NOMO-1 treated with dmso at 0.1 percent for 144 hours (cell line): ENCODE data around the gene NGLY1.

Experiments
- DNase-seq: peaks from one replicate; lab custom pipeline; 2025; ENCODE audit not compliant: unreplicated experiment; lab: John Stamatoyannopoulos, UW

NGLY1 gene

DNA sequence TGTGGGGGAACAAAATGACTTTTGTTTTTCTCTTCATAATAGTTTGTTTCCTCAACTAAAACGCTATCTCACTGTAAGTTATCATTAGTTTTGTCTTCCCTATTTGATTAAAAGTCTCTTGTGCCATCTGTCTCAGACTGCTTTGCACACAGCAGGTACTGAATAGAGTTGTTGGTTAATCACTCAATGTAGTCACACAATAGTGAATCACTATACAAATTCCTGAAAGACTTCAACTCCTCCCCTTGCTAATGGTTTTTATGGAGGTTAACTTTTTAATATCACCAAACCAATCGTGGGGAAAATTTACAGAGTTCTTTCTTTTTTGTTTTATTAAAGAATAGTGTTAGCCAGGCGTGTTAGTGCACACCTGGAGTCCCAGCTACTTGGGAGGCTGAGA, 2.6 kb upstream of the NGLY1 start:
- DNase-seq = no peak

DNA sequence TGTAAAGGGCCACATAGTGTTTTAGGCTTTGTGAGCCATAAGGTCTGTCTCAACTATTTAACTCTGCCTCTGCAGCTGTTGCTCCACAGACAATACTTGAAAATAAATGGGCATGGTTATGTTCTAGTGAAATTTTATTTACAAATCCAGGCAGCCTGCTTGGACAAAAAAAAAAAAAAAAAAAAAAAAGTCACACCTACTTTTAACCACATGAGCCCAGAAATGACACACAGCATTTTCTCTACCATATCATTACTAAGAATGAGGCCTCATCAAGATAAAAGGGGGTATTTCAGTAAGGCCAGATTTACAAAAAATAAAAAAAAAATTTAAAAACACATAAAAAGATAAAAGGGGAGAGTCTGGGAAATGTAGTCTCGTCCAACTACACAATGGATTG, 1.7 kb upstream of the NGLY1 start:
- no peak for DNase-seq

GRCh38 chr3:25783661-25784512, 644 bp upstream of the NGLY1 start:
- peak; percentile 44 for DNase-seq

DNA sequence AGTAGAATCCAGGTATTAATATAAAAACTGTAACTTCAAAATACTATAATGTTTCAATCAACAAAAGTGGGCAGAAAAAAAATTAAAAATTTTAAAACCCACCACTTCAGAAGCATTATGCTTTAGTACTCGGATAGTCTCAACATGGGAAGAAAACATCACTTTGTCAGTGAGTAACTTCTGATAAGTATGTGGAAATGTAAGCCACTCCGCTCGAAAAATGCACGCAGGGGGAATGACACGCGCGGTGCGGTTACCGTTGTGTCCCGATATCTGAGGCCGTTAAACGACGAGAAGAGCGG, 656 bp downstream of the NGLY1 start:
- DNase-seq = no peak

DNA sequence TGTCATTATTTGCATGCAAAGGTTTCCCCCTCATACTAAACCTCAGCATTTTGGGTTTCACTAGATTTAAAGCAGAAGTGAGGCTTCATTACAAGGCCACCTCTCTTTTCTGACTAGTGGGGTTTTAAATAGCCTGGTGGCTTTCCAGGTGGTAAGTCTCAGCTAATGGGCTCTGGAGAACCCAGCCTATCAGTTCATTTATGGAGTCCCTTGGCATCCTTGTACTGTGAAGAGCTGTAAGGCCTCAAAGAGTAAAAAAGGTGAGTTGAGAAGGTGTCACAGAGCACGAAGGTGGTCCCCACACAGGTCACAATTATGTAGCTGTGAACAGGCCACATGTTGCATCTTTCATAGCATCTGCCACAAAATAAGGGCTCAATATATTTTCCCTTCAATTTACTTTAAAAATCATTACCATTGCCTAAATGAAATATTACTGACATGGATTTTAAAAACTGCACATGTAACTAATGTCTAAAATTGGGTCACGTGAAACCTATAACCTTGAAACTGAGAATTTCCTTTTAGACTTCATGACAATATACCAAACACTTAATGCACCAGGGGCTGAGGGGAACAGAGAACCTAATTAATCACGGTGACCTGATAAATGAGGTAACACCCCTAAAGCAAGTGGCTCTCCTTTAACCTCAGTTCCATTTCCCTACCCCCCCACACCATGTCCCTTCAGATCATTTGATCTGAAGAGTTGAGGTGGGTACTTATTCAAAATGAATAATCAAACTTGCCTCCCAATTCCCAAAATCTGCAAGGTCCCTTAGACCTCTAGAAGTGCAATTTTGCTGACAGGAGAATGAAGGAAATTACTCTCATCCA, 1.3 kb downstream of the NGLY1 start:
- DNase-seq = no peak

DNA sequence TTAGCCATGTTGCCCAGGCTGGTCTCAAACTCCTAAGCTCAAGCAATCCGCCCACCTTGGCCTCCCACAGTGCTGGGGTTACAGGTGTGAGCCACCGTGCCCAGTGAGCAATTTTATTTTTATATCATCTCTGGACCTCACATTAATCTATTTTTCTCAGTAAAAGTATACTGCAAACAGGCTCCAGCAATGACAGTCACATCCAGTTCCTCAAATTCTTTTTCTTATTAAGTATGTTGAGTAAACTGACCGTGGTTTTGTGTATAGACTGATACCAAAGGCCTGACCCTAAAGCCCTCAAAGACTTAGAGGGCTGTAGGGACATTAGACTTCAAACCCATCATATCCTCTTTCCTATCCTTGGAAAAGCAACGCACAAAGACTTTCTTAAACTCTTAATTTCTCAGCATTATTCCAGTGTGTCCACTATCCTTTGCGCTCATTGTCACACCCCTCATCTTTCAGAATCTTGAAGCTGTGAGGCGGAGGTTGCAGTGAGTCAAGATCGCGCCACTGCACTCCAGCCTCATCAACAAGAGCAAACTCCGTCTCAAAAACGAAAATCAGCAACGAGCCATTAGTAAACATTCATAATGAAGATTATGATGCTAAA, 2.0 kb downstream of the NGLY1 start:
- DNase-seq = no peak

GRCh38 chr3:25780618-25781017, 2.6 kb downstream of the NGLY1 start:
- no peak for DNase-seq

DNA sequence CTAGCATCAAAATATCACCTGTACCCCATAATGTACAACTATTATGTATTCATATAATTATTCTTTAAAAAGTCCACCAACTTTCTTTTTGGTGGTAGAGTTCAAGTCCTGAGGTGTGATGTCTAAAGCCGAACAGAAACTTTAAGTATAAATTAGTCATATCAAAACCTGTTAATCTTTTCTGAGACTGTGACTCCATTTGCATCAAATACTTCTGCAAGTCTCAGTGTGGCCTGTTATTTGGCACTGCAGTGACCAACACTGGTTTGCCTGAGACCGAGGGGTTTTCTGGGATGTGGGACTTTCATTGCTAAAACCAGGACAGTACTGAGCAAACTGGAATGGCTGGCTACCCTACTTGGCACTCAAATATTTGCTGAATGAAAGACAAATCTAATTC, 7.3 kb downstream of the NGLY1 start:
- DNase-seq = no peak

DNA sequence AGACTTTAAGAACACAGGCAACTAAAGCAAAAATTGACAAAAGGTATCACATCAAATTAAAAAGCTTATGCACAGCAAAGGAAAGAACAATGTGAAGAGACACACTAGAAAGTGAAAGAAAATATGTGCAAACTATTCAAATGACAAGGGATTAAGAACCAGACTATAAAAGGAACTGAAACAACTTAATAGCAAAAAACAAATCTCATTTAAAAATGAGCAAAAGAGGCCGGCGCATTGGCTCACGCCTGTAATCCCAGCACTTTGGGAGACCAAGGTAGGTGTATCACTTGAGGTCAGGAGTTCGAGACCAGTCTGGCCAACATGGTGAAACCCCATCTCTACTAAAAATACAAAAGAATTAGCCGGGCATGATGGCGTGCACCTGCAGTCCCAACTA, 14.4 kb downstream of the NGLY1 start:
- DNase-seq = no peak

DNA sequence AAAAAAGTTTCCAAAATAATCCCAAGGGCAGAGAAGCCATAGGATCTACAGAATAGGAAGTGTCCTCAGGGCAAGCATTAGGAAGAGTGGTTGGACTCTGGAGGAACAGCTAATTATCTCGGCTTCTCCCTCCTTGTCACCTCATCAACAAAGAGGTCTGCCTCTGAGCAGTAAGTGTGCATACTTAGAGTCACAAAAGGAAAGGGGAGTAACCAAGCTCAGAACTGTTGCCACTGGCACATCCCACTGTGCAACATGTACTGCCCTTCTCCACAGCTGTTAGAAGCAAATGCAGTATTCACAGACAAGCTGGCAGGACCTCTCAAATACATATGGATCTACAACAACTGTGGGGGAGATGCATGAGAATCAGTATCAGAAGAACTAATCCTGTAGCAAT, 31.5 kb downstream of the NGLY1 start:
- no peak for DNase-seq

DNA sequence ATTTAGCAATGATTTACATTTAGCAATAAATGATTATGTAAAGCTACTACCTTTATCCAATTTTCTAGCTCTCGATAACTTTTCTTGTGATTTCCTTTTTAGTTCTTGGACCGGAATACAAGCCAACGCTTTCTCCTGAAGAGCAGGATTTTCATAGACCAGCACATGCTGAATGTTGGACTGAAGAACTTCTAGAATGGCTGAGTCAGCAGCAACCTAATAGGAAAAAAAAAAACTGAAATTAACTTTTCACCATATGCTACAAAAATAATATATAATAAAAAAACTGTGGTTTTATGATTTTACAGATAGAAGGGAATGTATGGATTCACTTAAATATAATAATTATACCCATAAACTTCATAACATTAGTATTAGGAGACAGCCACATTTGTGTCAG, 32.2 kb downstream of the NGLY1 start:
- no peak for DNase-seq

DNA sequence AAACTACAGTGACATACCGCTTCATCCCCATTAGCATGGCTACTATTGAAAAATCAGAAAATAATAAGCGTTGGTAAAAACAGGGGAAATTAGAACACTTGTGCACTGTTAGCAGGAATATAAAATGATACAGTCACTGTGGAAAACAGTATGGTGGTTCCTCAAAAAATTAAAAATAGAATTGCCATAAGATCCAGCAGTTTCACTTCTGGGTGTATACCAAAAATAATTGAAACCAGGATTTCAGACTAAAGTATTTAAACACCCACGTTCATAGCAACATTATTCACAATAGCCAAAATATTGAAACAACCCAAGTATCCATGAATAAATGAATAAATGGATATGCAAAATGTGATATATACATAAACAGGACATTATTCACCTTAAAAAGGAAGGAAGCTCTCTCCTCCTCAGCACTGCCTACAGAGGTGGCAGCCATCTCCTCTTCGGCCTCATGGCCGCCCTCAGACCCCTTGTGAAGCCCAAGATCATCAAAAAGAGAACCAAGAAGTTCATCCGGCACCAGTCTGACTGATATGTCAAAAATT, 34.1 kb downstream of the NGLY1 start:
- DNase-seq = no peak

GRCh38 chr3:25748189-25748588, 35.1 kb downstream of the NGLY1 start:
- DNase-seq = no peak

GRCh38 chr3:25747033-25747432, 36.2 kb downstream of the NGLY1 start:
- DNase-seq = no peak

GRCh38 chr3:25744470-25744869, 38.8 kb downstream of the NGLY1 start:
- DNase-seq = no peak

GRCh38 chr3:25728101-25728500, 55.1 kb downstream of the NGLY1 start:
- DNase-seq = no peak

- DNase-seq = no peak
Measured at GRCh38 chr3:25727316-25727715, 55.9 kb downstream of the NGLY1 start.

DNA sequence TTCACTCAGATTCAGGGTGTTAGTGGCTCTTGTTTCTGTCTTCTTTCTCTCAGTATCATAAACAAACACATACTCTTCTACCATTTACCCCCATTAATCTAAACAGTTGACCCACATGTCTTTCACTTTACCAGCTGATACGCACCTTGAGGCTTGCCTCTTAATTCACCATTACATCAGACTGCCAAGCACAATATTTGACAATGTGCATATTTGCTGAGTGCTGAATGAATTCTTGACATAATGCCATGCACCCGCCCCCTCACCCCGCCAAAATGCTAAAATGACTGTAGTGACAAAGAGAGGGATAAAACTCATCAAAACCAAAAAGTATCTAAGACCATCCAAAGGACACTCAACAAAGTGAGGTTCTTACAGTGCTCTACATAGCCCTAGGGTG, 57.4 kb downstream of the NGLY1 start:
- no peak for DNase-seq

- DNase-seq = no peak
Measured at GRCh38 chr3:25724948-25725645, 58.1 kb downstream of the NGLY1 start.

- no peak for DNase-seq
Measured at GRCh38 chr3:25723802-25724201, 59.4 kb downstream of the NGLY1 start.

GRCh38 chr3:25719321-25719720, 63.9 kb downstream of the NGLY1 start:
- no peak for DNase-seq
